ENCODE measurements around the gene ROPN1B.
"Not testable (repeated sequence)": the region's sequence is repeated elsewhere in the genome, so short reads cannot be mapped to it uniquely, and the experiment has no call there.

Gene ROPN1B

GRCh38 chr3:125957674-125958510, 11.1 kb upstream of the ROPN1B start:
- ATAC-seq: peak; percentile 9
- DNase-seq: no peak

- ATAC-seq (no peak), DNase-seq (no peak)
Measured at GRCh38 chr3:125958511-125959316, 10.3 kb upstream of the ROPN1B start.

GRCh38 chr3:125959317-125960065, 9.5 kb upstream of the ROPN1B start:
- DNase-seq: no peak
- no peak for ATAC-seq

GRCh38 chr3:125960066-125960424, 8.9 kb upstream of the ROPN1B start:
- DNase-seq (no peak), ATAC-seq (no peak)

GRCh38 chr3:125960456-125961288, 8.3 kb upstream of the ROPN1B start:
- no peak for ATAC-seq

GRCh38 chr3:125961289-125961589, 7.7 kb upstream of the ROPN1B start:
- ATAC-seq (no peak), DNase-seq (no peak)

More at GRCh38 chr3:125960456-125961288, 8.3 kb upstream of the ROPN1B start:
- no peak for DNase-seq

GRCh38 chr3:125963834-125964233, 5.1 kb upstream of the ROPN1B start:
- not testable (repeated sequence) for ATAC-seq, DNase-seq

GRCh38 chr3:125965505-125965904, 3.5 kb upstream of the ROPN1B start:
- ATAC-seq (no peak), DNase-seq (no peak)

- DNase-seq (no peak), ATAC-seq (no peak)
Measured at GRCh38 chr3:125967156-125967555, 1.8 kb upstream of the ROPN1B start.

GRCh38 chr3:125968121-125968520, 857 bp upstream of the ROPN1B start:
- not testable (repeated sequence) for DNase-seq, ATAC-seq

GRCh38 chr3:125971997-125972944, 3.3 kb downstream of the ROPN1B start:
- DNase-seq: peak; percentile 22
- peak; percentile 68 for ATAC-seq

GRCh38 chr3:125975245-125976002, 6.4 kb downstream of the ROPN1B start:
- not testable (repeated sequence) for DNase-seq, ATAC-seq

GRCh38 chr3:125976003-125976390, 7.0 kb downstream of the ROPN1B start:
- not testable (repeated sequence) for ATAC-seq, DNase-seq

GRCh38 chr3:125977104-125977503, 8.1 kb downstream of the ROPN1B start:
- ATAC-seq, DNase-seq: not testable (repeated sequence)

- peak; percentile 36 for ATAC-seq
- DNase-seq: not testable (repeated sequence)
Measured at GRCh38 chr3:125984951-125985350, 16.0 kb downstream of the ROPN1B start.

- DNase-seq (peak; percentile 68), ATAC-seq (peak; percentile 83)
Measured at GRCh38 chr3:125990253-125990970, 21.4 kb downstream of the ROPN1B start.

- not testable (repeated sequence) for DNase-seq, ATAC-seq
Measured at GRCh38 chr3:125996751-125997150, 27.8 kb downstream of the ROPN1B start.

- no peak for DNase-seq
- ATAC-seq: no peak
Measured at GRCh38 chr3:126002189-126002588, 33.2 kb downstream of the ROPN1B start.

Data from stimulated activated naive CD8-positive, alpha-beta T cell treated with anti-CD3 and anti-CD28 coated beads, Interleukin-15, Interleukin-2, amounts not matched to agents 100 U/mL and 50 U/mL, for 24 hours (primary cell).